GM20431 (cell line): ENCODE results near the gene KRT76.

Source experiments
- in situ Hi-C: fragments of 300-500 bp; cut with MseI, MboI; formaldehyde crosslinking; loops from one replicate; pipeline ENCODE4 v1.15.0; 2020; ENCODE audit warnings: low sequenced_read_pairs; ENCODE audit not compliant: unreplicated experiment

The KRT76 gene

DNA sequence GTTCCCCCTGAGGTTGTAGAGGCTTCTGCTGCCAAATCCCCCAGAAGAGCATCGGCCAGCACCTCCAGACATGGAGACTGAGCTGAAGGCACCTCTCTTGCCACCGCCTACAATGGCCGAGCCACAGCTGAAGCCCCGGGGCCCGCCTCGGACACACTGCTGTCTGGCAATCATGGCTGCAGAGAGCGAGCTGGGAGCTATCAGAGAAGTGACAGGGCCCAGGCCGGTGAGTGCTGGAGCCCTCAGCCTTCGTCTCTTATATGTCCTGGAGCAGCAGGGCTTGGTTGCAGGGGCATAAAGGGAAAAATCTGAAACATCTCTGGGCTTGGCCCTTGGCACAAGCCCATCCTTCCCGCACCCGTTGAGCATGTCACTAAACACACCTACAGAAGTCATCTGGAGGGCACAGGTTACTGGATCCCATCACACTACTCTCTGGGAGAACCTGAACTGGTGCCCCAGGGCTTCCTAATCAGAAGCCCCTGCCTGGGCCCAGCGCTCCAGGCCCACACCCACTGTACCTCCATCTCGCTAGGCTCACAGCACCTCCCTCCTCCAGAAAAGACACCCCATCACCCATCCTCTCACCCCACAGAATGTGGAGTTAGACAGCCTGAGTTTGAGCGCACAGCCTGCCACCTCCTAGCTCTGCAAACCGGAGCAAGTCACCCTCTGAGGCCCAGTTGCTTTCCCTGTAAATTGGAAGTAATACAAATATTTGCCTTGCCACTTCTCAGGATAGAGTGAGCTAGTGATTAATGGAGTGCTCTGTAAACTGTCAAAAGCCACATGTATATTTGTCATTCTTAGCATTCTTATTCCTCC is 37.0 kb upstream of the KRT76 start, which contains the start of gene KRT4:
Gene KRT4 (minus strand): TSS at position 232 of the 825 bp plus-strand sequence. CDS start 58 bp downstream, at position 174.
- in situ Hi-C loops, result no loop called here

DNA sequence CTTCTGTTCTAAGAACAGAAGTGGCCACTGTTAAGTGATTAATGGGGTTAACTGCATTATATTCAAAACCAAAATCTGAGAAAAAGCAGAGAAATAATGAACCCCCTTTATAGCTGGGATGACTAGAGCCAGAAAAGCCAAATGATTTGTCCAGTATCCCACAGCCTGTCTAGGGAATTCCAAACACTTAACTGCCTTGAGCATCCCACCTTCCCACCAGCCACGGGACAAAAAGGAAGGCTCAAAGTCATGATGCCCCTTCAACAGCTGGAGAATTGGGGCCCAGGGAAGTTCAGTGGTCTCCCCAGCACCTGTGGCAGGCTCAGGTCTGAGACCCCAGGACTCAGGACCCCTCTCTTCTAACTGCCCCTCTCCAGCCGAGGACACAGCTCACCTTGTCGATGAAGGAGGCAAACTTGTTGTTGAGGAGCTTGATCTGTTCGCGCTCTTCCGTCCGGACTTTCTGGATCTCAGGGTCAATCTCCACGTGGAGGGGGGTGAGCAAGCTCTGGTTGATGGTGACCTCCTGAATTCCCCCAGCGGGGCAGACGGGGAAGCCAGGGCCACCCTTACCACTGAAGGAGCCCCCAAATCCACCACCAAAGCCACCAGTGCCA is 36.2 kb upstream of the KRT76 start:
- in situ Hi-C loops, result no loop called here

DNA sequence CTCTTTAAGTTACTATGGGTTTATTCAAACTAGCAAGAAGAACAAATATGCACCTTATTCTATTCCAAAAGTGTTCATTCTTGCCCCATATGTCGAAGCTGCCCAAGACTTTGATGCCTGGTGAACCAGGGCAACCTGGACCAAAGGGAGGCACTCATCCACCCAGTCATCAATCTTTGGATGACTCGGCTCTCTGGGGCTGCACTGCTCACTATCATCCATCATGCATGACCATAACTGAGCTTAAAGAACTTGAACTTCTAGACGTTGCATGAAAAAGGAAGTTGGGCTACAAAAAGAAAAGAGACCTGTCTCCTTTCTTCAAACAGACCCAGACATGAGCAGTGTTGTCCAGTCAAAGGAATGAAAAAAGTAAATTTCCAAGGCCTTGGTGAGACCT is 35.6 kb upstream of the KRT76 start:
- in situ Hi-C loops, result no loop called here

DNA sequence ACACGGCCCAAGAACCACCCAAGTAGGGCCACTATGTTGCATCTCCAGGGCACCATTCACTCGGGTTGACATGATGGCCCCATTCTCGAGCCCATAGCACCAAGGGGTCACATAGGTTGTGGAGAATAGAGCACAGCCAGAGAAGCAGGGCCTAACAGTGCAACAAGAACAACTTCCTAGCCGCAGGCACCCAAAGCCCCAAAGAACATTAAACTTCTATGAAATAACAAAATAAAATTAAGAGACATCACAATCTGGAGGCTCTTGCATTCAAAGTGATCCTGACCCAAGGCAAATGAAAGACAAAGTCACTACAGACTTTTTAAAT is 34.9 kb upstream of the KRT76 start:
- in situ Hi-C loops, result no loop called here

DNA sequence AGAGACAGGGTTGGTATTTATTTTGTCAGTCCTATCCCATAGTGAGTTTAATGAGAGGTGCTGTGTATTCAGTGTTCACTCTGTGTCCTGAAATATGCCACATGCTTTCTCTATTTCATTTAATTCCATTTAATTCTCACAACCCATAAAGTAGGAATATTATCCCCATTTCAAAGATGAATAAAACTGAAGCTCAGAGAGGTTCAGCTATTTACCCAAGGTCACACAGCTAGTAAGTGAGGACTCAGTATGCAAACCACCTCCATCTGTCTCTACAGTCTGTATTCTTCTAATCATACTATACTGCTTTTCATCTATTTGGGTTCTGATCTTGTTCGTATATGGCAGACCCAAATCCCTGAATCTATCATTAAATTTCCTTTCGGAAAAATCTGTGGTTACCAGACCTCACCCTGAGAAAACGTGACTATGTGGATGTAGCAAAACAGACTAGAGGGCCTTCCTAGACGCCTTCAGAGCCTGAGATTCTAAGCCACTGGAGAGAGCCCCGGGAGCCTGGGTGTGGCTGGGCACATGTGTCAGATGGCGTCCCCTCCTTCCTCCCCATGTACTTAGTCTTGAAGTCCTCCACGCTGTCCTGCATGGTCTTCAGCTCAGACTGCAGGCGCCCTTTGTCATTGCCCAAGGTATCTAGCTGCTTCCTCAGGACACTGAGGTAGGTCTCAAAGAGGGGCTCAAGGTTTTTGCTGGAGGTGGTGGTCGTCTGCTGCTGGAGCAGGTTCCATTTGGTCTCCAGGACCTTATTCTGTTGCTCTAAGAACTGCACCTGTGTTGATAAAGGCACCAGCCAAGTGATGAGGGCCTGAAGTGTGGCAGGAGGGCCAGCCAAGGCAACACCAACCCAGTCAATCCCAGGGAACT is 34.3 kb upstream of the KRT76 start:
- in situ Hi-C loops, result no loop called here

DNA sequence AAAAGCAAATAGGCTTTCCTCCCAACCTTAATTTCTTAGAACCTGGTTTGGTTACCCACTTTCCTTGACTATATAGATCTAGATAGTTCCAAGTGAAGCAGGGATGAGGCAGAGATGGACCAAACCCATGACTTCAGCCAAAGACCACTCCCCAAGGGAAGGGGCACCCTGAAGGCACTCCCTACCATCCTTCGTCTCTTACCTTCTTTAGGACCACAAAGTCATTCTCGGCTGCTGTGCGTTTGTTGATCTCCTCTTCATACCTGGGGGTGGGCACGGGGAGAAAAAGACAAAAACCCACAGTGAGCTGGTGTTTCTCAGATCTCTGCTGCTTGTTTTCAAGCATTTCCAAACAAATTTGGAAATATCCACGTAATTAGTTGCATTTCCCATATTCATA is 33.4 kb upstream of the KRT76 start:
- in situ Hi-C loops, result no loop called here

DNA sequence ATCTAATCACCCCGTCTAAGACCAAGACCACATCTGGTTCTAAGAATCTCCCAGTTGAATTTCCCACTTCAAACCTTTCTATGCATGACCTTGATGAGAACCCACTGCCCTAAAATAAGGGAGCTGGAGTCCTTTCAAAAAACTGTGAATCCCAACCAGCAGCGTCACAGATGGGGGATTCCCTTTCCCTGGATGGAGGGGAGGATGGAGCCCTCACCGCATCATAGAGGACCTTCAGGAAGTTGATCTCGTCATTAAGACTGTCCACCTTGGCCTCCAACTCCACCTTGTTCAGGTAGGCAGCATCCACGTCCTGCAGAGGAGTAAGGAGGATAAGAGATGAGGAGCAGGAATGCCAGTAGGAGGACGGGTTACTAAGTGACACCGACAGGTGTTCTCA is 32.0 kb upstream of the KRT76 start:
- in situ Hi-C loops, result no loop called here

DNA sequence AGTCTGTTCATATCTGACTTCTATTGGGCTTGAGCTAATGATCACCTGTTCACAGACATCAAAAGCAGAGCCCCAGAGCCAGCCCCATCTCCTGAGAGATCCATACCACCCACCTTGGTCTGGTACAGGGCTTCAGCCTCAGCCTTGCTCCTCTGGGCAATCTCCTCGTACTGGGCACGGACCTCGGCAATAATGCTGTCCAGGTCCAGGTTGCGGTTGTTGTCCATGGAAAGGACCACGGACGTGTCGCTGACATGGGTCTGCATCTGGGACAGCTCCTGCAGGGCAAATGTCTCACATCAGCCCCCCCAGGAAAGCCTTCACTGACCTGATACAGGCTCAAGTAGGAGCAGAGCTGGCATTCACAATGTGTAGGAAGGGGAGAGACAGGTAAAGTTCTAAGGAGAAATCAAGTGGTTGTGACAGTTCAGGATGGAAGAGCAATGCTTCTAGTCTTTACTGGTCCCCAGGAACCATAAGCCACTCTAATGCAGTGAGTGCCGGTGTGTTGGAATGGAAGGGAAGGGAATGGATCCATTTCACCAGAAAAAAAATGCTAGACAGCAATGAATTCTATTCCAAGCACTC is 31.5 kb upstream of the KRT76 start:
- in situ Hi-C loops, result no loop called here

DNA sequence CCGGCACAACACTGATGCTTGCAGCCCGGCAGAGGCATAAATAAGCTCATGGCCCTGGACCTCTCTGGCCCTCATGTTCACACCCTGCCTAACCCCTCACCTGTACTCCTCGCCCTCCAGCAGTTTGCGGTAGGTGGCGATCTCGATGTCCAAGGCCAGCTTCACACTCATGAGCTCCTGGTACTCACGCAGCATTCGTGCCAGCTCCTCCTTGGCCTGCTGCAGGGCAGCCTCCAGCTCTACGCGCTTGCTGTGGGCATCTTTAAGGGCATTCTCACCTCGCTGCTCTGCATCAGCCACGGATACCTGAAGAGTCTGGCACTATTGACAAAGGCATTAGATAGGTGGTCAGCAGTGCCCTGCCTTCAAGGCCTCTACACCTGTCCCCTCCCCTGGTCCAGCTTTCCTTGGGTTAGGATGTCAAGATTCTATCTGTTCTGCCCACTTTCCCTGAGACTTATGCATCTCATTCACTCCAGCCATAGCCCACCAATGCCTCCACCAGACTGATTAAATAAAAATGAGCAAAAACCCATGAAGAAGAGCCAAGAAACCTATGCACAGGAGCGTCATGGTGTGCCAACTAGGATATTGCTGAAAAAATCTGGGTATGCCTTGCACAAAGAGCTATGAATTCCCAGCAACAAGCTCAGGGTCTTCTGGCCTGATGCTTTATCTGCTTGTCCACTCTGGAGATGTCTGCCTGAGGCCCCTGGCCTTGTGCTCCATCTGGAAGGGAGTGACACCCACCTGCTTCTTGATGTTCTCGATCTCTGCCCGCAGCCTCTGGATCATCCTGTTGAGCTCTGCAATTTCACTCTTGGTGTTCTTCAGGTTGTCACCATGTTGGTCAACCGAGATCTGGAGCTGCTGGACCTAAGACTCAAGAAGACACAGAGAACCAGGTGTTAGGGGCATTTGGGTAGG is 30.7 kb upstream of the KRT76 start:
- in situ Hi-C loops, result no loop called here

DNA sequence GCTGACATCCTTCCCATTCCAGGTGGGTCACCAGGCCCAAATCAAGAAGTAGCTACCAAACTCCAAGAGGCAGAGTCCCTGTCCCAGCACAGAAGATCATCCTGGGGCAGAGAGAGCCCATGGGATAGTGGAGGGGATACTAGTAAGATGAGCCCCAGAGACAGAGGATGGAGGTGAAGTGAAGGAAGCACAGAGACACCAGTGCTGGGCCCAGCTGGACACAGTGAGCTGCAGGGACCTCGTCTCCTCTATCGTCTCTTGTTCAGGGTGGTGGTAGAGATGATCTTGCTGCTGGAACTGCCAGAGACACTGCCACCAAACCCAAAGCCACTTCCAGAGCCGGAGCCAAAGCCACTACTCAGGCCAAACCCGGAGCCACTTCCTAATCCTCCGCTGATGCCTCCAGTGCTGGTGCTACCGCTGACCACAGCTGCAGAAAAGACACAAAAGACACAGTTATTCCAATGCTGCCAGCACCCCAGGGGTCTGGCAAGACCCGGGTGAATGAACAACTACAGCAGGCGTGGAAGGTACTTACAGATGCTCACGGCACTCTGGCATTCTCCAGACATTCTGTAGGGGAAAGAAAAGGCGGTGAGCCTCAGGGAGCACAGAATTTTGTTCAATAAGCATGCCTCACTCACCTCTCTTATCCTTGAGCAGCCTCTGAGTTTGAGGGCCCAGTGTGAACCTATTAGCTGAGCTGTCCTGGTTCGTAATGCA is 29.8 kb upstream of the KRT76 start:
- in situ Hi-C loops, result no loop called here

DNA sequence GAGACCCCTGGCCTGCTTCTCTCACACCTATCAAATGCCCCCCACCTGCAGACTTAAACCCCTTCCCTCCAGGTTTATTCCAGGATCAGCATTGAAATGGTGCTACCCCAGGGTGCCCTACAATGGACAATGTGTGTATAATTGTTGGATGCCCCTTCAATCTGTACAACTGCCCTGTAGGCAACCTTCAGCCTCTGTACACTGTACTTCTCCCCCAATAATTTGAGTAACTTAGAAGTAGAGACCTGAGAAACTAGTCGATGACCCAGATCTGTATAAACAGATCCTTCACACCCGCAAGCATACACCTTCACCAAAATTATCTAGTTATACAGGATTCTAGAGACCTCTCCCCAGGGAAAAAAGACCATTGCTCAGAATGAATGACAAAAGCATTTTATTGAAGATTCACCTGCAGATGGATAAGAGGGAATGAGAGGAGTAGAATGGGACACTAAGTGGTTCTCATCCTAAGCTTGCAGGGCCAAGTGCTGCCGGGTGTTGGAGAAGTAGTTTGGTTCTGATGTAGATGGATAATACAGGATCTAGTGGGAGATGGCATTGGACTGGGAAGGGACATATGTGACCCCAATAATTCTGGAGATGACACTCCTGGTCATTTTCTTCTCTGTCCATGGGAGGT is 29.1 kb upstream of the KRT76 start:
- in situ Hi-C loops, result no loop called here

DNA sequence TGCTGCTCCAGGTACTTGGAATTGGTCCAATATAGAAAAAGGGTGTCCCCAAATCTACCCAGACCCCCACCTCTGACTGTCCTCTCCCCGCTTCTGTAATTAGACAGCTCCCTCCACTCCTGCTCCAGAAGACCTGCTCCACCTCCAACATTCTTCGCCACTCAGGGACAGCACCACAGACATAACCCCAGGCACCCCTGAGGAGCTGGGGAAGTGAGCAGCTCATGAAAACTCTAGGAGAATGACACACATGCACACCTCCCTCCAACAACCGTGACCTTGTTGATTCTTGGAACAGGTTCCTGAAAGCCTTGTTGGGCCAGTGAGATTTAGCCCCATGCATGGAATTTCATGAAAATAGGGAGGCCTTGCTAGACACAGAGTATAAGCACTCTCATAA is 28.6 kb upstream of the KRT76 start:
- in situ Hi-C loops, result no loop called here

DNA sequence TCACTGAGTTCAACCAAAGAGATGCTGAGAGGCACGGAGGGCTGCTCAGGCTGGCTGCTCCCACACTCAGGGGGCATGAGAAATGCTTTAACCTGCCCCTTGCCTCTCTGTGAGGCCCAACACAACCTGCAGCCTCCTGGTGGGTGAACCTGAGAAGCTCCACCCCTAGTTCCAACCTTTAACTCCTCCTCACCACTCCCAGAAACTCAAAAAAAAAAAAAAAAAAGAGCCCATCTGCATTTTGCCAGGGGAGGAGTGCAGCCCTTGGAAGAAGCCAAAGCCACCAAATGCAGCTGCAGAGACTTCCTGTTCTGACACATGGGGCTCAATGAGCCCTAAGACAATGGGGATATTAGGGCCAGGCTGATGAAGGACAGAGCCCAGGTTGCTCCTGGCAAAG is 27.9 kb upstream of the KRT76 start:
- in situ Hi-C loops, result no loop called here

DNA sequence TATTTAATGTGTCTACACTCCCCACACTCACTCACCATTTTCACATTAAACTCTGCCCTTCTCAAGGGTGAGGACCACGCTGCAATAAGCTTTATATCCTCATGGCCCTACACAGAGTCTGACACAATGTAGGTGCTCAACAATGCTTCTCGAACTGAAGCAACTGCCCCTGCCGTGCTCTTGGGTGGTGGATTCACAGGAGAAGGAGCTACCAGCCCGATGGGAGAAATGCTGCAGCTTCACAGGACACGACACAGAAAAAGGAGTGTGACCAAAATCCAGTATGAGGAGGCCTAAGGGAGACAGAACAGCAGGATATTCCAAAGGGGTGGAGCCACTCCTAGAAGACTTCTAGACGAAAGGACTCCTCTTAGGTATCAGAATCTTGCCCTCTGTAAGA is 25.3 kb upstream of the KRT76 start:
- in situ Hi-C loops, result no loop called here

DNA sequence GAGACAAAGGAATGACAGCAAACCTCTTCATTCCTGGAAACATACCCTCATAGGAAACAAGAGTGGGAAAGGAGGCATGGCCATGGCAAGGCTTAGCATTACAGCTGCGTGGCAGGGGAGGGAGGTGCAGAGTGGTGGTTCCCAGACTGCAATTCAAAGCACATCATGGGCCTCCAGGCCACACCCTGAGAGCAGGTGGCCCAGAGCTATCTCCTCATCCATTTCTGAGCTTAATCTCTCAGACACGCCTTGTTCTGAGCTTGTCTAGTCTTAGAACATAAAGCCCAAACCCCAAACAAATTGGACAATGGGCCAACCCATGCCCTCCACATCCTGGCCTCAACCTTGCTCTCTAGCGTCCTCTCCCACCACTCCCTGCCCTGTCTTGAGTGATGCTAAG is 24.6 kb upstream of the KRT76 start:
- in situ Hi-C loops, result no loop called here

DNA sequence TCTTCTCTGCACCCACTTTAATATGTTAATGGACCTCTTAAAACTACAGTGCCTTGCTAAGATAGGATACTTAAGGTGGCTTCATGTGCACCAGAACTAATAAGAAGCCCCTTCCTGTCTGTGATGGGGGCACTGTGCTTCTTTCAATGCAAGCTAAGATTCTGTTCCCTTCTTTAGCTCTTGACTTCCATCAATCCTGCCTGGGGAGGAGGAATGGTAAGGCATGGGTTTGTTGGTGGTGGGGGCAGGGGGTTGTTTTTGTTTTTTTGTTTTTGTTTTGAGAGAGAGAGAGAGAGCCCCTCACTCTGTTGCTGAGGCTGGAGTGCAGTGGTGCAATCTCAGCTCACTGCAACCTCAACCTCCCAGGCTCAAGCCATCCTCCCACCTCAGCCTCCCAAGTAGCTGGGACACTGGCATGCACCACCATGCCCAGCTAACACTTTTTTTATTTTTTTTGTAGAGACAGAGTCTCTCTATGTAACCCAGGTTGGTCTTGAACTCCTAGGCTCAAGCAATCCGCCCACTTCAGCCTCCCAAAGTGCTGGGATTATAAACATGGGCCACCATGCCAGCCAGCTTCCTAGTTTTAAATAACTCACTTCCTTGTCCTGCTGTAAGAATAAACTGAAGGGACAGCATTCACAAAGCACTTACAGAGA is 23.2 kb upstream of the KRT76 start:
- in situ Hi-C loops, result no loop called here

DNA sequence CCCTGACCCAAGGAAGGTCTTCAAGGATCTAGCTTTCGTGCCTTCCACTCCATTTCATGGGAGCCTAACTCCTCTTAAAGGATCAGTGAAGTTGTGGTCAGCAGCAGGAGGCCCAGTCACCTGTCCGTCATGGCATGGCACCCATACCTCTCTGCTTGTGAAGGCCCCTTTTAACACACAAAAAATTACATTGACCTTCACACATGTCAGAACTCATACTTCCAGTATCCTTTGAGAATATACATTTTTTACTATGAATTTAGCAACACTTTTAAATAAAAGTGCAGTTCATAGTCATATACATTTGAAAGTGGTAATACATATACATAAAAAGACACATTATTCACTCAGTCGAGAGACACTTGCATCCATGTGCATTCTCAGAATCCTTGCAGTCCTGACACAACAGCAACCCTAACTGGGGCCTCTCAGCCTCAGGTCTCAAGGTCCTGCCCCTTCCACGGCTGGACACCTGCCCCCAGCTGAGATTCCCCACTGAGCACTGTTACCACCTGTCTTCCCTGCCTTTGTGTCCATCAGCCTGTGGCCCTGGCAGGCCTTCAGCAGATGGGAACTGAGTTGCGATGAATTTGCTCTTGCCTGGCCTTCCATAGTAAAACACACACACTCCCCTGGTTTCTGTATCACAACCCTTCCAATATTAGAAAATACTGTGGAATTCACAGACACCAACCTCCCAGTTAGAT is 22.5 kb upstream of the KRT76 start:
- in situ Hi-C loops, result no loop called here
